HuH-7.5 (cell line): ENCODE measurements around the gene TMEM117.

Source experiments
- DNase-seq: peaks from one replicate; pipeline ENCODE4 v3.0.0; 2011; ENCODE audit warnings: low spot score

TMEM117 gene

DNA sequence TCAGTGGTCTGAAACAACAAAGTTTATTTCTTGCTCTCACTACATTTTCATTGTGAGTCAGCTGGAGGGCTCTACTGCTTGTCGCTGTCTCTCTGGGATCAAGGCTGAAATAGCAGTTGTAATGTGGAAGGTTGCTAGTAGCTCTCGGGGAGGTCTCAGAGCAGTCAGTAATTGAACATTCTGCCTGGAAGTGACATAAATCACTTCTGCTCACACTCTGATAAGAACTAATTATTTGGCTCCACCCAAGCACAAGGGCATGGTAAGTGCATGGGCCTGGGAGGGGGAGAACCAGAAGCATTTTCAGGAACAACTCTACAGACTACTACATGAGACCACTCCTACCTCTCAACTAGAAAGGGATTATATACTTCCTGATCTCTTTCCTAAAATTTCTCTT, 128.2 kb downstream of the TMEM117 start:
- no peak for DNase-seq

DNA sequence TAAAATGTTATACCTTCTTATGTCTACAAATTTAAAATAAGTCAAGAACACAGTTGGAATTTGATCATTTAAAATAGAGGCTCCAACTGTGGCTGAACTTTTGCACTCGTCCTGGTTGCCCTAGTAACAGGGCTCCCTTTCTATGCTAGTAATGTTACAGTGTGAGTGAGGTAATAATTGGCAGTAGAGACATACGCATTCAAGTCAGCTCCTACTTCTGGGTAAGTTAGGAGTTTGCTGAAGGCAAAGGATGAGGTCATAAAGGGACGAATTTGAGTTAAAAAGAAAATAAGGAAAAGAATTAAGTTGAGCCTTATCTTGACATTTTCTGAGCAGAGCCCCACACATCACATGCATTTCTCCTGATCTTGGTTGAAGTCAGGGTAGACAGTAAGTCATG, 129.1 kb downstream of the TMEM117 start:
- DNase-seq = no peak

DNA sequence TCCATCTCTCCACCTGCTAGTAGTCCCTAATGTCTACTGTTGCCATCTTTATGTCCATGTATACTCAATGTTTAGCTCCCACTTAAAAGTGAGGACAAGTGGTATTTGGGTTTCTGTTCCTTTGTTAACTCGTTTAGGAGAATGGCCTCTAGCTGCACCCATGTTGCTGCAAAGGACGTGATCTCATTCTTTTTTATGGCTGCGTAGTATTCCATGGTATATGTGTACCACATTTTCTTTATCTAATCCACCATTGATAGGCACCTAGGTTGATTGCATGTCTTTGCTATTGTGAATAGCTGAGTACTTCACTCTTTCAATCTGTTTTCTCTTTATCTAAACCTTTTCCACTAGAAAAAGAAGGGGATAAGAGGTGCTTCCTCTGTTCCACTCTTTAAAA, 130.0 kb downstream of the TMEM117 start:
- no peak for DNase-seq

DNA sequence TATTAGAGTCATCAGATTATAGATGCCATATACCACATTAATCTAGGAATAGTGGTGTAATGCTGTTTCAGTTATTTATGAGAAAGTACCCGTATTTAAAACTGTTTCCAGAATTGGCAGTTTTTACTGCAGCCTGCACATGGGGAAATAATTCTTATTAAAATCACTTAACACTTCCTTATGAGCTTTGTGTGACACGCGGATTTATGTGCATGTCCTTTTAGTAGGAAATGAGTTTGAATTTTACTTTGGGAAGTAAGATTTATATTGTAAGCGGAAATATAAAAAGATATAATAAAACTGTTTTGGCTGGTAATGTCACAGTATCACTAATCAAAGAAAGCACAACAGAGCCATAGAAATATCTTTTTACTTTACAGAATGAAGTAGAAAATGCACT, 132.9 kb downstream of the TMEM117 start:
- no peak for DNase-seq

DNA sequence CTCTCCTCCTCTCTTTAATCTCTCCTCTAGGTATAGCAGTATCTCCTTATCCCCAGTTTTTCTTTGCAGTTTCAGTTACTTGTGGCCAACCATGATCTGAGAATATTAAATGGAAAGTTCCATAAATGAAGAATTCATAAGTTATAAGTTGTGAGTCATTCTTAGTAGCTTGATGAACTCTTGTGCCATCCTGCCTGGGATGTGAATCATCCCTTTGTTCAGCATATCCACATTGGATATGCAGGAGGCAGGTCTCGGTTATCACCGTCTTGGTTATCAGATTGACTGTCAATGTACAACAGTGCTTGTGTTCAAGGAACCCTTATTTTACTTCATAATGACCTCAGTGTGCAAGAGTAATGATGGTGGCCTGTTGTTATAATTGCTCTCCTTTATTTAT, 134.0 kb downstream of the TMEM117 start:
- DNase-seq = no peak

DNA sequence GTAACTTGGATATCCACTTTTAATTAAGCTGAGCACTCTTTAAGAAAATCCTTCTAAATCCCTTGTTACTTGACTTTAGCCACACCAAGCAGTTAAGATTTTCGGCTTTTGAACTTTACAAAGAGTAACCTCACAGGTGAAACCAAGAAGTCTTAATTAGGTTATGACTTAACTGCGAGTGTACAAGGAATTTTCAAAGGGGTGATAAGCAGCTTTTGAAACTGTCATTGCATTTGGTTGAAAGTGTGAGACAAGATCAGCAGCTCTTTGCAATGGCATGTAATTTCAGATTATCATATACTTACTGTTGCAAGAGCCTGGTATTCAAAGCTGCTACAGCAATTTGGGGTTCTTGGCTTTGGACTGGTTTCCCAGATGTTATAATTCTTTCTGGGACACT, 137.5 kb downstream of the TMEM117 start:
- DNase-seq = no peak

DNA sequence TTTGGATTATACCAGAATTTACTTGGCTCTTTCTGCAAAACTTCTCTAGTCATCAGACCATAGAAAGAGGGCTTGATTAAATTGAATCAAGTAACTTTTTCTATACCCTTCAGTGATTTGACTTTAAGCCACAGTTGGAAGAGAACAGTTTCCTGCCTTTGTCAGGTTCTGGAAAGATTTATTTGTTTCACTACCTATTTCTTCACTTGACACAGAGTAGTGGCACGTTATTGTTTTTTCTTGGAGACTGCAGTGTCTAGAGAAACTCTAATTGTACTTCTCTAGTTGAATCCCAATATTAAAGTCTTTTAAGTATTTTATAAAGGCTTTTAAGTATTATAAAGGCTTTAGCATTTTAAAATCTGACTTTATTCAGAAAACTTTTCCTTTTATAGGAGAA, 138.1 kb downstream of the TMEM117 start:
- no peak for DNase-seq

DNA sequence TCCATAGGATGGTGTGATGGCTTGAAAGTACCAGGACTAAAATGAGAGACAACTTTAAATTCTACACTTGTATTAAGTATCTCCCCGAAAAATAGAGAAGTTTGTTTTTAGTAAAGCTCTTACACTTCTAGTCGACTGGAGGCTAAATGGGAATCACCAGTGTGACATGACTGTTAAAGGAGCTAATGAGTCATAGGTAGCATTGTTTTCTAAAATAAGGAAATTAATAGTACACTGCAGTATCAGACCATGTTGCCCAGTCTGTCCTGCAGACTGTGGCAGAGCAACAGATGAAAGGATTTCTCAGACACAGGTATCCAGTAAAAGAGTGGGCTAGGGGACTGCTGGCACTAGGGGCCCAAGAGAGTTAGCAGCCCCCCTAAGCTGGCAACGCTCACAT, 140.1 kb downstream of the TMEM117 start:
- DNase-seq = no peak

DNA sequence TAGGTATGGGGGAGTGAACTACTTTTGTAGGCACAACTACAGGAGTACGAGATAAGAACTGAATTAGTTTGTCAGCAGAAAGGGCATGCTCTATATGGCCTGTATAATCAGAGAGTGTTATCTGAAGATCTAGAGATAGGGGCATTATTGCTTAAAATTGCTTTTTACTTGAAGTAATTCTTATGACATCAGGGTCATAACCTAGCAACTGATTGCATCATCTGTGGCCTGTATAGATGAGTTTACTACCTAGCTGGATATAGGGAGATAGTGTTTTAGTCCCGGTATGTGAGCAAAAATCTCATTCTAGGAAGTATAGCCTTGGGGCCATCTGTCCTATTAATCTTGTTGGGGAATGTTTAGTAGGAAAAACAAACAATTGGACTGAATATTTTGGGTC, 142.7 kb downstream of the TMEM117 start:
- no peak for DNase-seq

DNA sequence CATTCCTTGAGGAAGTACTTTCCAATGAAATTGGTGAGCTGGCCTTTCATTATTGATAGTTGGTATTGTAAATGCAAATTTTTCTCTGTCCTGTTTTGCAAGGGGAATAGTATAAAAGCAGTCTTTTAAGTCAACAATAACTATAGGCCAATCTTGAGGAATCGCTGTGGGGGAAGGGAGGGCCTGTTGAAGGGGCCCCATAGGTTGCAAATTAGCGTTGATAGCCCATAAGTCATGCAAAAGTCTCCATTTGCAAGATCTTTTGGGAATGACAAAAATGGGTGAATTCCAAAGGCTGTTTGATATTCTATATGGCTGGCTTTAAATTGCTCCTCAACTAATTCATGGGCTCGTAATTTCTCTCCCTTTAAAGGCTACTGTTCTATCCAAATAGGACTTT, 143.6 kb downstream of the TMEM117 start:
- no peak for DNase-seq

DNA sequence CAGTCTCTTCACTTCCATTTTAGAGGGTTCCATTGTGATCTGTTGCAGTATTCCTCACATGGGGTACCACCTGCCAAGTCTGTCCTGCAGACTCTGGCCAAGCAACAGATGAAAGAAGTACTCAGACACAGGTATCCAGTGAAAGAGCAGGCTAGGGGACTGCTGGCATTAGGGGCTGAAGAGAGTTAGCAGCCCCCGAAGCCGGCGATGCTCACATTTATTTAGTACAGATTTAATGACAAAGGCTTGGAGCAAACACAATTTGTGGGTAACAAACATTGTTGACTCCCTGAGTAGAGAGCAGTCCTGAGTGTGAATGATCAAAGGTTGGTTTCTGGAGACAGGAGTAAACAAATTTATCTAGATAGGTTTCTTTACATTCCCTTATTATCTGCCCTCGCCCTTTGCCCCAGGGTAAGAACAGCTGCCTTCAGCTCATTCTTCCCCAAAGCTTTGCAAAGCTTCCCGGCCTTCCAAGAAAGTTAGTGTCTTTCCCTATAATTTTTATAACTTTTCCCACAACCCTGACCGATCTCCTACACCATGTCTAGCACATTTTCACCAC, 144.8 kb downstream of the TMEM117 start:
- DNase-seq = no peak

DNA sequence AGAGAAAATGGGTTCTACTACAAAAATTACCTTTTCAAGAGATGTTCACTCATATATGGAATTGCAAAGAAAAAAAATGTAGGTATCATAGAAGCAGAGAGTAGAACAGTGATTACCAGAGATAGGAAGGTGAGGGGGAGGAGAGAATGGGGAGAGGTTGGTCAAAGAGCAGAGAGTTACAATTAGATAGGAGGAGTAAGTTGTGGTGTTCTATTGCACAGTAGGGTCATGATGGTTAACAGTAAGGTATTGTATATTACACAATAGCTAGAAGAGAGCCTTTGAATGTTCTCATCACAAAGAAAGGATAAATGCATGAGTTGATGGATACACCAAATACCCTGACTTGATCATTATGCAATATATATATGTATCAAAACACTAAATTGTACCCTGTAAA, 145.8 kb downstream of the TMEM117 start:
- no peak for DNase-seq

DNA sequence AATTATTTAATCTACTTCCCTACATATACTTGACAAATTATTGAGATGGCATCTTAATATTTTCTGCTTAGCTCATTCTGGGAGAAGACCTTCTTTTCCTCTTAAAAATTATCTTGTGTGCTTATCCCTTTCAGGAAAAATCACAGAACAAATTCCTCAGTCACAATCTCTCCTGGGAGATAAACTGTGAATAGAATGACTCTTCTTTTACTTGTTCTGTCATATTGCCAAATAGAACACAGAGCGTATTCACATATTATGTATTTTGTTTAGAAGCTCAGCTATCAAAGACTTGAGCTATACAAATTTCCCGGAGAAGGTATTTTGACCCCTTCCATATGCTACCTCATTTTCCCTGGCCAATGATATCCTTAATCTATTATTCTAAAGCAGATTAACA, 146.7 kb downstream of the TMEM117 start:
- no peak for DNase-seq

DNA sequence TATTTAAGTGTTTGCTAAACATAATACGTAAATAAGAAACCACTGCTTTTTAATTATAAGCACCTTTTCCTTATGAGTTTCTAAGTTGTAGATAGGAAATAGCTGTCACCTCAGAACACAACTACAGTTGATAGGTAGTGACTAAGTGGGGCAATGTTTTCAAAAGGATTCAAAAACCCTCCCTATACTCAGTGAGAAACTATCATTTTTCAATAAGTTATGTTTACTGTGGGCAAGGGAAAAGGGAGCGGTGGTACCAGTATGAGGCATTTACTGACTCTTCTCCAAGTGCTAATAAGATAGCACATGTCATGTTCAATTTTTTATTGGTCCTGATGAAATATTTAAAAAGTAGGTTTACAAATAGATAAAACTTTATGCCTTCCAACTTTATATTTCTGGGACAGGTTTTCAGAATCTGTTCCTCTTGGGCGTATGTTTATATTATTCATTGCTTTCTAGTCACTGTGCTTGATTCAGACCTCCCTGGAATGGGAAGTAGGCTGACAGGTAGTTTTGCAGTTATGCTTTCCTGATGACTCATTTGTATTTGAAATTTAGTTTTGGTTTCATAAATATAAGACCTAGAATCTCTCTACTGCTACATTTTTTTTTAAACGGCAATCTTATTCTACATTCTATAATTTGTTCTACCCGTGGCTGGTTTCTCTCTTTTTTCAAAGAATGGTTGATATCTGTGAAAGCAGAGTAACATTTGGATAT, 153.1 kb downstream of the TMEM117 start:
- DNase-seq = no peak

DNA sequence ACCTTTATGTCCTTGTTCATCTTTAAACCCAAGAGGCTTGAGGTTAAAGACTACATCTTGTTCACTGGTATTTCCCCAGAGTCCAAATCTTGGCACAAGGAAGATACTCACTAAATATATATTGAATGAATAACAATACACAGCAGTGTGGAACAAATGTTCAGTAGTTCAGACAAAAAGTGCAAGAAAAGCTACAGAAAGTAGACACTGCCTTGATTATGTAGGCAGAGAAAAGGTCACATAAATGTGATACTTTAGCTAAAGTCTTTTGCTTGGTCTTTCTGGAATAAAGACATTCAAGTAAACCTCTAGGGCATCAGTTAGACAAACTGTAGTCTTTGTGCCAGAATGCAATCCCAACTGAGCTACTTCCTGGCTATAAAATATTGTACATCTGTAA, 157.0 kb downstream of the TMEM117 start:
- DNase-seq = no peak

DNA sequence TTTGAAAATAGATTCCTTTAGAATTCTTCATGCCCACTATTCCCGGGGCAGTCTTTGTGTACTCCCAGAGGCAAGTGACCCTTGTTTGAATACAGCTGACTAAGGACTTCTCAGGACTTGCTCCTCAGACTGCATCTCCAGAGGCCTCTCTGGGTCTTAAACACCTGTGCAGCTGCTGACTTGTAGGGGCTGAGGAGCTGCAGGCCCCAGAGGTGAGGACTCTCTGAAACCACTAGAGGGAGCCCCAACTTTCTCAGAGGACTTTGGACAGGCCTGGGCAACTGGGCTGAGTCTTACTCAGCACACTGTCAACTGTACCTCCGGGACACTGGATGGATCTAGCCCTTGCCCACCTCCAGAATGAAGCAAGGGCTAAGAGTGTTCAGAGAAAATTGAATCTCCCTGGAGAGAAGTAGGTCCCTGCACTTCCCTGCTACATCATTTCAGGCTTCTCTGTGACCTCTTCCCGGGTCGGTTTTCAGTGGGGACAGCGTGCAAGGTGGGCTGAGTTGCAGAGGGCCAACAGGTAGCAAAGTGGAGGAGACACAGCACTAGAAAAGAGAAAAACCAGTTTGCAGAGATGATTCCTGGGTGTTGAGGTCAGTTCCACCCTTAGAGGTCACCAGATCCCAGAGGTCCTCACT, 164.6 kb downstream of the TMEM117 start:
- DNase-seq = peak; percentile 31

DNA sequence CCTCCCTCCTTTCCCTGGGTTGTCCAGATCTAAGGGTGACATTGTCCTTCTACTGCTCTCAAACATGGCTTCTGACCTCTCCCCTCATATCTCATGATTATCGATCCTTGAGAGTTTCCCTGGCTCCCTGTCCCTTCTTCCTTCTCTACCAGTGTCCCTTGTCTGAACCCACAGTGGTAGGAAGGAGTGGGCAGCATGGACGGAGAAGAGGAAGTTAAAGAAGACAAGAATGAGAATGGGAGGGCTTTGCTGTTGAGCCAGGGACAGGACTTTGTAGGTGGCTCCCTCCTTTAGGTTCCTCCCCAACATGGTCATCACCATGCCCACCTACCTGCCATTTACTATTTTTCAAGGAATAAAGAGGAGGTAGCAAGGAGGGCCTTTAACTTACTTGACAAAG, 166.7 kb downstream of the TMEM117 start:
- no peak for DNase-seq

DNA sequence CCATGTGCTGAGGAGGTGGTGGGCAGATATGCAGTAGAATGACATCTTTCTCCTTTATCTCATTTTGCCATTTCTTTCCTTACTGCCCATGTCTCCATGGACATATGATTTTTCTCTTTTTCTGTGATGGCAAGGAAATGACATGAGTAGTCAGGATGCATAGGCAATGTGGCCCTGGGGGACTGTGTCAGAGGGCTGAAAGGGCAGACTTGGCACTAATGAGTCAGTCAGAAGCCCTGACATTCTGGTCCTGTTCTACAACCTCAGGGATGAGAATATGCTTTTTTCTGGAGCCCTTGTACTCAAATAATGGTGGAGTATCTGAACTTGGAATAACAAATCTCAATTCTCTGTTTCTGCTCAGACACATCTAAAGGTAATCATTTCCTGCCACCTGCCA, 167.8 kb downstream of the TMEM117 start:
- DNase-seq = no peak

DNA sequence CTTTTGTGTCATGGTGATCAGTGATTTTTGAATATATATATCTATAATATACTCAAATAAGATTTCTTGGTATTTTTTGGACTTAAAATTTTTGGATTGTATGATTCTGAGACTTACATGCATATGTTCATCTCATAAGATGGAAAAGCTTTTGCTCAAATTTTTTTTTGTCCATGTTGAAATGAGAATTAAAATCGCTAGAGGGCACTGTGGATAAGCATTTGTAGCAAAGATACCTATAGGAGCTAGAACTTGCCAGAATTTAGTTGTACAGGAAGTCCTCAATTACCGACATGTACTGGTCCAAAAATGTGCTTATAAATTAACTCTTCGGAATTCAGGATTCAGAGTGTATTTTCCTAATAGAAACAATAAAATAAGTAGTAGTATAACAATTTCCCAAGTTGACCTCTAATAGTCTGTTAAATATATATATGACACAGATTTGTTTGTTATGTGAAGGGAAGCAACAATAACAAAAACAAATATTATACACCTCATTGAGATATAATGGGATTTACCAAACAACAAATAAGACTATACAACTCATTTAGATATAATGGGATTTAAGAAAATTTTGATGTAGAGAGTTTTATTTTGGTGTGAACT, 179.6 kb downstream of the TMEM117 start:
- DNase-seq = peak; percentile 10

DNA sequence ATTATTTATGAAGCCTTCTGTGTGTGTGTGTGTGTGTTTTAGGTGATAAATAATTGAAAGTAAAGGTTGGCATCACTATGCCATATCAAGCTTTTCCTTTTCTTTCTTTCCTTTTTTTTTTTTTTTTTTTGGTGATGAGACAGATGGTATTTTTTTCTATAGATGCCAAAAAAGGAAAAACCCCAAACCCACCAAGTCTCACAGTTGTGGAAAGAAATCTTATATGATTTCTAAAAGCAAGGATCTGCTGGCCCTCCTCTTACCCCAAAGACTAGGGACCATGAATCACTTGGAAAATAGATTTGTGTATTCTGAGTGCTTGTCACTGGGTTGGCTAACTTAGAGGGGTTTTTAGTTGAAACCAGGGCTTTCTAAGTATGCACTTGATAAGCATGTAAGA, 181.3 kb downstream of the TMEM117 start:
- no peak for DNase-seq

DNA sequence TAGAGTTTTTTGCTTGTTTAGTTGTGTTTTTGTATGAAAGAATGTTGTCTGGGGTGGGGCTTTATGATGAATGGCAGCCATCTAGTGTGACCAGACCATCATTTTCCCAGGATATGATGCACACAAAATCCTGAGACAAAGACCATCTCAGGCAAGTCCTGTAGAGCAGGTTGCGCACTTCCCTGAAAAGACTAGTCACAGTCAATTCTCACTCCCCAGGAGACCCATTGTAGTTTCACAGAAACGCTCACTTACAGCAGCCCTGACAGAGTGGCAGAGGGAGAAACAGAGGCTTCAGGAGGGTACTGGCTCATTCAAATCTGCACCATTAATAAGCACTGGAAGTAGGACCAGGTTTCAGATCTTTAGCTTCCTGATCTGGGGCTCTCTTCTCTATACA, 183.2 kb downstream of the TMEM117 start:
- DNase-seq = no peak

DNA sequence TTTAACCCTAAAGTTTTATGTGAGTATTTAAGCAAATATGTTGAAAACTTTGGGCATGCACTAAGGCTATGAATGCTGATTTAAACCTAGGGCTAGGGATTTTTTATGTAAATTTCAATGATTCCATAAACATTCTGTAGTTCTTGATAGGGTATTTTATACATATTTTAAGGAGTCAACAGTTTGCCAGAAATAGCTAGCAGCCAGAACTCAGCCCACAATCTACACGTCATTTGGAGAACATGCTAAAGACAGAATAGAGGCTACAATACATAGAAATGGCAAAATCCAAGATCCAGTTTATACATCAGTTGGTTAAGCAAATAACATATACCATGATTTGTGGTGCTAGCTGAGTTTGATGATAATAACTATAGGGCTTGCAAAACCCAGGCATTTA, 184.7 kb downstream of the TMEM117 start:
- no peak for DNase-seq

DNA sequence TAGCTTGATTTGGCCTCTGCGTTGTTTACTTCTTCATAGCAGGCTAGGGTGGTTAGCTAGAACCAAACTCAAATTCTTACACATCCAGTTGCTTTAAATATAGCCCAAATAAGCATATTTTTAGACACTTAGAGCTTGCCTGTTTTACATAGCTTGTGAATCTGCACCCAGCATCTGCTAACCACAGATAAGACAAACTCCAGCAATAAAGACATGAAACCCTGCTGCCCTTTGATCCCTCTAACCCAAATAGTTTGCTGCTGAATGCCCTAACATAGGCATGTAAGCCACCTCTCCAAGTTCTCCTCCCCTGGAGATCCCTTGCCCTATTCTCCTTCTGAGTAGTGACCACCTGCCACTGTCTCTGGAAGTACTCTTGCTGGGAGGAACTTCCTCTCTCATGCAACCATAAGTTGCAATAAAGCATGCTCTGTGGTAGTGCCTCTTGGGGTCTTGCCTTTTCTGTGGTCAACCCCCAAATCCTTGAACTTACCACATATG, 185.6 kb downstream of the TMEM117 start:
- no peak for DNase-seq
